ENCODE measurements around the gene DDX25. TPM values are rescaled to one million over a fixed set of nuclear protein-coding genes. Genes with fewer than 3 reads are reported as not detected.

Gene DDX25
- total and polyA plus RNA-seq, 2 of the 8 experiments (the other 6 are each of a cell fraction or from before 2014, with no cell fraction given) = 17.6 to 17.9 TPM

DNA sequence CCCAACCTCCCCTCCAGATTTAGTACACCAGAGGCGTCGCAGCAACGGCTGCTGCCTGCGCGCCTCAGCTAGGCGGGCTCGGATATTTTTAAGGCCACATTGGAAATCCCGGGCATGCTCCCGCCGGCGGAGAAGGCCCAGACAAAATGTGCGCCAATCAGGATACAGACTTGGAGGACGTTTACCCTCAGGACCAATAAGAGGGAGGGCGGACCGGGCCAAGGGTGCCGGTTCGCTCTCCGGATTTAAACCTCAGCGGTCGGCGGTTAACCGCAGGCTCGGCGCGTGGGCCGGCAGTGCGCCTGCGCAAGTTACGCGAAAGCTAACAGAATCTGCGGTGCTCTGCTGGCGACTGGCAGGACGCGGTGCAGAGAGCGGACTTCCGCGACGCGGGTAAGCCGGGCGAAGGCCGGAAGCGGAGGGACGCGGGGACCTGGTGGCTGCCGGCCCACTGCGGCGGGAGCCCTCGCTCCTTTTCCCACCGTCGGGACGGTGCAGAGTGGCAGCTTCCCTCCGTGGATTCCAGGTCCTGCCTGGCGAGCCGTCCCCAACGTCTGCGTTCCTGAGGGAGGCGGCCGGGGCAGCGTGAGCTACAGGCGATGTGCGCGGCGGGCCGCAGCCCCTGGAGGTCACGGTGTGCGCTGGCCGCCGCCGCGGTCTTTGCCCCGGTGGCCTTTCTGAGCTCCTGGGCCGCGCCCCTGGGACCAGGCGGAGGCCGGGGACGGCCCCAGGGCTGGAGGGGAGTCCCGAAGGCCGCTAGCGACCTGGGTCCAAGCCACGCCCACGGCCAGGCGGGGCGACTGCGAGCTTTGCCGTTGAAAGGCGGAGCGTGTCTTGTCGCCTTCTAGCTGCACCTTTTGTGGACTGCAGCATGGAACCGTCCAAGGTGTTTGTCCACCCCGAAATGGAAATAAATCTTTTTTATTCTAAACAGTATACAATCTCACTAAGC is 16.7 kb upstream of the DDX25 start, which contains the start of gene HYLS1 (continued):
- TF ChIP-seq TCF12 (IDR thresholded peaks at IDR 0.05; ENCODE audit: low read depth, low read length) (0 out of 2 replicates have a peak, but pooled peaks have one; percentile 52), HDAC6 (IDR thresholded peaks at IDR 0.05; ENCODE audit: low read depth, low read length) (no peak), MAFK (IDR thresholded peaks at IDR 0.05; ENCODE audit: low read depth, low read length) (no peak), SP4 (IDR thresholded peaks at IDR 0.05; ENCODE audit: low read length) (peak; percentile 31; the same call in 1 of the 2 replicates), RXRA (IDR thresholded peaks at IDR 0.05; ENCODE audit: insufficient read depth, low read depth, low read length) (no peak), SAP30 (IDR thresholded peaks at IDR 0.05; ENCODE audit: insufficient read depth, insufficient replicate concordance, low read length) (no peak)
